Skeletal muscle satellite cell (primary cell): ENCODE measurements around the gene PLK5.

Experiments used
- H3K27me3 ChIP-seq: 2 replicates; pipeline ENCODE4 v1.7.0; 2013; ENCODE audit warnings: low read length; ENCODE audit not compliant: control insufficient read depth, insufficient read depth
- H3K36me3 ChIP-seq: 2 replicates; pipeline ENCODE4 v1.7.0; 2013; ENCODE audit warnings: mild to moderate bottlenecking, control low read depth, low read length; ENCODE audit not compliant: insufficient read depth
- H3K4me1 ChIP-seq: 2 replicates; pipeline ENCODE4 v1.7.0; 2013; ENCODE audit warnings: low read length; ENCODE audit not compliant: control insufficient read depth, insufficient read depth
- H3K4me2 ChIP-seq: 2 replicates; pipeline ENCODE4 v1.7.0; 2013; ENCODE audit warnings: mild to moderate bottlenecking, low read length
- H3K4me3 ChIP-seq: 2 replicates; pipeline ENCODE4 v1.7.0; 2013; ENCODE audit warnings: low read length
- H3K9ac ChIP-seq: 2 replicates; pipeline ENCODE4 v1.7.0; 2013; ENCODE audit warnings: mild to moderate bottlenecking, low read depth, low read length, moderate library complexity
- H3K9me3 ChIP-seq: replicated peaks from 2 replicates; pipeline ENCODE4 v1.7.0; 2013; ENCODE audit warnings: mild to moderate bottlenecking, control low read depth, low read length

The PLK5 gene

GRCh38 chr19:1556390-1557070 is 32.7 kb downstream of the PLK5 start:
- Histone ChIP-seq H3K4me3 (no peak overlapping the region), H3K4me2 (no peak overlapping the region), H3K4me1 (no peaks in the 10 kb centered on the region), H3K9me3 (no peaks in the 10 kb centered on the region), H3K36me3 (peaks cover 19% of the 10 kb centered on the region), H3K27me3 (no peaks in the 10 kb centered on the region), H3K9ac (no peak overlapping the region)

- Histone ChIP-seq H3K27me3 (no peaks in the 10 kb centered on the region), H3K4me3 (no peak overlapping the region), H3K9ac (no peak overlapping the region), H3K4me1 (no peaks in the 10 kb centered on the region), H3K4me2 (no peak overlapping the region), H3K9me3 (no peaks in the 10 kb centered on the region), H3K36me3 (peaks cover 16% of the 10 kb centered on the region)
Observed at GRCh38 chr19:1558552-1558951, 34.7 kb downstream of the PLK5 start.

- Histone ChIP-seq H3K4me2 (no peak overlapping the region), H3K27me3 (no peaks in the 10 kb centered on the region), H3K4me1 (peaks cover under 1% of the 10 kb centered on the region), H3K4me3 (no peak overlapping the region), H3K9me3 (no peaks in the 10 kb centered on the region), H3K9ac (no peak overlapping the region), H3K36me3 (peaks cover 13% of the 10 kb centered on the region)
Observed at GRCh38 chr19:1560286-1560882, 36.5 kb downstream of the PLK5 start.

GRCh38 chr19:1561236-1561842 is 37.5 kb downstream of the PLK5 start:
- H3K27me3 ChIP-seq: no peaks in the 10 kb centered on the region
- no peak overlapping the region for H3K4me2 ChIP-seq
- H3K9ac ChIP-seq: no peak overlapping the region
- H3K9me3 ChIP-seq: no peaks in the 10 kb centered on the region
- peaks cover 9% of the 10 kb centered on the region for H3K36me3 ChIP-seq
- H3K4me3 ChIP-seq: no peak overlapping the region
- H3K4me1 ChIP-seq: peaks cover 9% of the 10 kb centered on the region

GRCh38 chr19:1563251-1563650 is 39.4 kb downstream of the PLK5 start:
- peaks cover 9% of the 10 kb centered on the region for H3K4me1 ChIP-seq
- H3K4me2 ChIP-seq: no peak overlapping the region
- H3K9ac ChIP-seq: no peak overlapping the region
- no peak overlapping the region for H3K4me3 ChIP-seq
- no peaks in the 10 kb centered on the region for H3K27me3 ChIP-seq
- no peaks in the 10 kb centered on the region for H3K36me3 ChIP-seq
- no peaks in the 10 kb centered on the region for H3K9me3 ChIP-seq

- Histone ChIP-seq H3K4me3 (peak overlapping the region; percentile 95), H3K9ac (peak overlapping the region; percentile 93), H3K4me1 (peaks cover 13% of the 10 kb centered on the region)
Observed at GRCh38 chr19:1566392-1567115, 42.7 kb downstream of the PLK5 start.

GRCh38 chr19:1567116-1567847 is 43.4 kb downstream of the PLK5 start:
- peak overlapping the region; percentile 93 for H3K9ac ChIP-seq
- peak overlapping the region; percentile 91 for H3K4me2 ChIP-seq
- peaks cover 13% of the 10 kb centered on the region for H3K4me1 ChIP-seq
- H3K4me3 ChIP-seq: peak overlapping the region; percentile 95
- H3K36me3 ChIP-seq: no peaks in the 10 kb centered on the region
- H3K9me3 ChIP-seq: no peaks in the 10 kb centered on the region
- H3K27me3 ChIP-seq: no peaks in the 10 kb centered on the region

More at GRCh38 chr19:1566392-1567115, 42.7 kb downstream of the PLK5 start:
- Histone ChIP-seq H3K9me3 (no peaks in the 10 kb centered on the region), H3K36me3 (no peaks in the 10 kb centered on the region), H3K4me2 (peak overlapping the region; percentile 91), H3K27me3 (no peaks in the 10 kb centered on the region)

GRCh38 chr19:1567848-1568227 is 44.0 kb downstream of the PLK5 start:
- no peaks in the 10 kb centered on the region for H3K27me3 ChIP-seq
- no peak overlapping the region for H3K4me2 ChIP-seq
- no peaks in the 10 kb centered on the region for H3K9me3 ChIP-seq
- peak overlapping the region; percentile 93 for H3K9ac ChIP-seq
- peak overlapping the region; percentile 95 for H3K4me3 ChIP-seq
- peaks cover 13% of the 10 kb centered on the region for H3K4me1 ChIP-seq
- no peaks in the 10 kb centered on the region for H3K36me3 ChIP-seq

- peak within 1 kb of the TSS; percentile 93 for H3K9ac ChIP-seq
- no peaks in the 10 kb centered on the region for H3K9me3 ChIP-seq
- peak within 1 kb of the TSS; percentile 95 for H3K4me3 ChIP-seq
- H3K27me3 ChIP-seq: no peaks in the 10 kb centered on the region
- no peaks in the 10 kb centered on the region for H3K36me3 ChIP-seq
- peaks cover 13% of the 10 kb centered on the region for H3K4me1 ChIP-seq
- peak within 1 kb of the TSS; percentile 91 for H3K4me2 ChIP-seq
Observed at GRCh38 chr19:1568320-1569019, 44.6 kb downstream of the PLK5 start, which contains the start of gene MEX3D. MEX3D (minus strand) TSS chr19:1568325; CDS start chr19:1568058, 267 bp downstream.

GRCh38 chr19:1569997-1570396 is 46.1 kb downstream of the PLK5 start:
- Histone ChIP-seq H3K27me3 (no peaks in the 10 kb centered on the region), H3K9me3 (no peaks in the 10 kb centered on the region), H3K4me2 (no peak overlapping the region), H3K4me3 (no peak overlapping the region), H3K9ac (no peak overlapping the region), H3K36me3 (no peaks in the 10 kb centered on the region), H3K4me1 (peaks cover 13% of the 10 kb centered on the region)
